GM19455 (cell line): ENCODE measurements around the gene EEF1AKMT3.

Source experiments
- ATAC-seq: cut with Tn5 transposase; IDR thresholded peaks from one replicate; pipeline ENCODE4 v1.9.1; 2021; ENCODE audit not compliant: unreplicated experiment

Gene EEF1AKMT3

GRCh38 chr12:57772429-57773322 is at the start of gene EEF1AKMT3:
Gene EEF1AKMT3 (plus strand): TSS chr12:57772614. CDS start chr12:57772725, 111 bp downstream.
- ATAC-seq, result peak; percentile 29

GRCh38 chr12:57722716-57723629 is 49.4 kb upstream of the EEF1AKMT3 start:
- ATAC-seq, result no peak

- no peak for ATAC-seq
Observed at GRCh38 chr12:57723630-57723962, 48.8 kb upstream of the EEF1AKMT3 start.

GRCh38 chr12:57724003-57724935 is 48.1 kb upstream of the EEF1AKMT3 start:
- no peak for ATAC-seq

GRCh38 chr12:57724936-57725740 is 47.3 kb upstream of the EEF1AKMT3 start:
- no peak for ATAC-seq

GRCh38 chr12:57725851-57726150 is 46.6 kb upstream of the EEF1AKMT3 start:
- no peak for ATAC-seq

GRCh38 chr12:57726151-57726883 is 46.1 kb upstream of the EEF1AKMT3 start:
- no peak for ATAC-seq

GRCh38 chr12:57726884-57727757 is 45.3 kb upstream of the EEF1AKMT3 start:
- no peak for ATAC-seq

- ATAC-seq, result no peak
Observed at GRCh38 chr12:57727758-57728395, 44.5 kb upstream of the EEF1AKMT3 start.

- no peak for ATAC-seq
Observed at GRCh38 chr12:57729321-57729844, 43.0 kb upstream of the EEF1AKMT3 start.

- no peak for ATAC-seq
Observed at GRCh38 chr12:57730336-57731067, 41.9 kb upstream of the EEF1AKMT3 start.

GRCh38 chr12:57731411-57732080 is 40.9 kb upstream of the EEF1AKMT3 start:
- no peak for ATAC-seq

- no peak for ATAC-seq
Observed at GRCh38 chr12:57732270-57732669, 40.1 kb upstream of the EEF1AKMT3 start.

- ATAC-seq, result no peak
Observed at GRCh38 chr12:57732726-57733593, 39.5 kb upstream of the EEF1AKMT3 start.

- no peak for ATAC-seq
Observed at GRCh38 chr12:57733928-57734327, 38.5 kb upstream of the EEF1AKMT3 start.

GRCh38 chr12:57734591-57734990 is 37.8 kb upstream of the EEF1AKMT3 start:
- ATAC-seq, result no peak
